MCF 10A (cell line): ENCODE results near the gene RPS18. TPM values are rescaled to one million over a fixed set of nuclear protein-coding genes. Genes with fewer than 3 reads are reported as not detected.
A peak's percentile ranks its signal among the peaks of the same experiment; 100 is the strongest.

Source experiments
- BruUV-seq: library from RNA; stranded (reverse); fragments of 400-500 nt; replicated peaks from 2 replicates; lab custom pipeline; 2021; lab: Mats Ljungman, UMichigan
- CTCF ChIA-PET: fragments of 300-600 bp; sonication (Branson Sonifier 250); formaldehyde crosslinking; extraction: SDS; loops from one replicate; lab custom pipeline; 2021; ENCODE audit warnings: antibody characterized with exemption, inconsistent platforms; lab: Yijun Ruan, JAX
- POLR2A ChIA-PET: fragments of 300-600, 350-650 bp; sonication (Branson Sonifier 250); formaldehyde crosslinking; extraction: SDS; loops from one replicate; lab custom pipeline; 2020; ENCODE audit warnings: antibody characterized with exemption, inconsistent platforms; lab: Yijun Ruan, JAX
- DNase-seq: peaks from one replicate; pipeline ENCODE4 v3.0.0-alpha.2; 2018; ENCODE audit not compliant: unreplicated experiment
- H3K27ac Mint-ChIP-seq: one replicate; pipeline ENCODE4 v1.8.0; 2022; ENCODE audit warnings: mild to moderate bottlenecking, low read depth, mixed read lengths; ENCODE audit not compliant: unreplicated experiment
- H3K27me3 Mint-ChIP-seq: one replicate; pipeline ENCODE4 v1.8.0; 2022; ENCODE audit warnings: mixed read lengths; ENCODE audit not compliant: insufficient read depth, unreplicated experiment
- H3K36me3 Mint-ChIP-seq: one replicate; pipeline ENCODE4 v1.8.0; 2022; ENCODE audit warnings: mild to moderate bottlenecking, moderate library complexity, mixed read lengths; ENCODE audit not compliant: insufficient read depth, unreplicated experiment
- H3K4me1 Mint-ChIP-seq: one replicate; pipeline ENCODE4 v1.8.0; 2022; ENCODE audit warnings: mixed read lengths; ENCODE audit not compliant: insufficient read depth, unreplicated experiment
- H3K4me3 Mint-ChIP-seq: one replicate; pipeline ENCODE4 v1.8.0; 2022; ENCODE audit warnings: mild to moderate bottlenecking, moderate library complexity, mixed read lengths; ENCODE audit not compliant: unreplicated experiment
- H3K9me3 Mint-ChIP-seq: one replicate; pipeline ENCODE4 v1.8.0; 2022; ENCODE audit warnings: mixed read lengths; ENCODE audit not compliant: unreplicated experiment
- intact Hi-C: fragments of 100-400 bp; cut with micrococcal nuclease; formaldehyde crosslinking; loops from 2 replicates; pipeline ENCODE4 v1.14.1; 2022
- total RNA-seq: library from RNA; stranded (reverse); gene quantifications from 2 replicates; pipeline ENCODE4 v1.2.3, GENCODE V29; 2022
- TF ChIP-seq, protein P1 (sequence below): fragments of 200-600 bp; IDR thresholded peaks from one replicate; pipeline ENCODE4 v1.8.0; 2022; ENCODE audit warnings: antibody characterized with exemption, mild to moderate bottlenecking; ENCODE audit not compliant: unreplicated experiment

The RPS18 gene
- total RNA-seq, 1 experiment from 2014 or later: 4,063 TPM

DNA sequence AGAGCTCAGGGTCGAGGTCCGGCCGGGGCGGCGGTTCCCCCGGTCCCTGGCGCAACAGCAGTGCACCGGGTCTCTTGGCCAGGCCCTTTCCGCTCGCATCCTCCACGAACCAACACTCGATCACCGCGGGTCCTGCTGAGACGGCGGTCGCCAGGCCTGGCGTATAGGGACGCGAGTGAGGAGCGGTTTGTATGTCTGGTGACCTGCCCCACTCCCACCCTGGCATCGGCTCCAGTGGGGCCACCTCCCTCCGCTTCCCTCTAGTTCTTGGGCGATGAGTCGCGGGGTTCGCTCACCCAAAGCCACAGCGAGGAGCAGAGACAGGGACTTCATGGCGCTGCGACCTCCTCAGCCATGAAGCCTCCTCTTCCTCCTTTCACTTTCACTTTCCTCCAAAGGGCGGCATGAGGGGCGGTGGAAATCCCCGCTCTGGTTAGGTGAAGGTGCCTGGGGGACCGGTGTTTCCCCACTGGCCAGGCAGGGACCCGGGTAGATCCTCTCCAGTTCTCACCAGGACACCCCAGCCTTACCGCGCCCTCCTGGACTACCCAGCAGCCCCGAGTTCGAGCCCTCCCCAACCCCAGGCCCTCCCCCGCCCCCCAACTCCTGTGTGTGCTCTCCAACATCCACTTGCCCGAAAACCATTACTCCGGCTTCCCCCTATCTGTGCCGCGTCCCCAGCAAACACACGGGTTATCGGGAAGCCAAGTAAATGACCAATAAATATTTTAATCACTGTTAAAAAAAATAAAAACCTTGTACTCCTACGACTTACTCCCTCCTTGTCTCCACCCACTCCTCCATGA lies 42.0 kb downstream of the RPS18 start, which contains the start of gene TAPBP:
Gene TAPBP (minus strand): TSS at position 370 of the 806 bp plus-strand sequence. CDS start 37 bp downstream, at position 333.
- Mint-ChIP-seq H3K4me3 (peak within 1 kb of the TSS; percentile 96), H3K27me3 (no peaks in the 10 kb centered on the region), H3K27ac (peak within 1 kb of the TSS; percentile 99), H3K9me3 (no peaks in the 10 kb centered on the region), H3K4me1 (peaks cover 37% of the 10 kb centered on the region), H3K36me3 (peaks cover 81% of the 10 kb centered on the region)
- TSS peak; percentile 49 for BruUV-seq
- DNase-seq: peak; percentile 74
- ChIA-PET POLR2A (interaction anchor here (0.5 to 4.3 kb wide), 12 partner anchors 16 to 1480 kb away, joined by 3 to 84 read pairs (median 8); partner anchors contain the start of genes PFDN6, RGL2, RPS18 and VPS52), CTCF (interaction anchor here (0.6 to 1.1 kb wide), 3 partner anchors 14 to 267 kb away, joined by 3 to 5 read pairs (median 3); no protein-coding TSS in a partner anchor)
- intact Hi-C loops: no loop called here
- TF ChIP-seq, protein P1, sequence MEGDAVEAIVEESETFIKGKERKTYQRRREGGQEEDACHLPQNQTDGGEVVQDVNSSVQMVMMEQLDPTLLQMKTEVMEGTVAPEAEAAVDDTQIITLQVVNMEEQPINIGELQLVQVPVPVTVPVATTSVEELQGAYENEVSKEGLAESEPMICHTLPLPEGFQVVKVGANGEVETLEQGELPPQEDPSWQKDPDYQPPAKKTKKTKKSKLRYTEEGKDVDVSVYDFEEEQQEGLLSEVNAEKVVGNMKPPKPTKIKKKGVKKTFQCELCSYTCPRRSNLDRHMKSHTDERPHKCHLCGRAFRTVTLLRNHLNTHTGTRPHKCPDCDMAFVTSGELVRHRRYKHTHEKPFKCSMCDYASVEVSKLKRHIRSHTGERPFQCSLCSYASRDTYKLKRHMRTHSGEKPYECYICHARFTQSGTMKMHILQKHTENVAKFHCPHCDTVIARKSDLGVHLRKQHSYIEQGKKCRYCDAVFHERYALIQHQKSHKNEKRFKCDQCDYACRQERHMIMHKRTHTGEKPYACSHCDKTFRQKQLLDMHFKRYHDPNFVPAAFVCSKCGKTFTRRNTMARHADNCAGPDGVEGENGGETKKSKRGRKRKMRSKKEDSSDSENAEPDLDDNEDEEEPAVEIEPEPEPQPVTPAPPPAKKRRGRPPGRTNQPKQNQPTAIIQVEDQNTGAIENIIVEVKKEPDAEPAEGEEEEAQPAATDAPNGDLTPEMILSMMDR: no peak

DNA sequence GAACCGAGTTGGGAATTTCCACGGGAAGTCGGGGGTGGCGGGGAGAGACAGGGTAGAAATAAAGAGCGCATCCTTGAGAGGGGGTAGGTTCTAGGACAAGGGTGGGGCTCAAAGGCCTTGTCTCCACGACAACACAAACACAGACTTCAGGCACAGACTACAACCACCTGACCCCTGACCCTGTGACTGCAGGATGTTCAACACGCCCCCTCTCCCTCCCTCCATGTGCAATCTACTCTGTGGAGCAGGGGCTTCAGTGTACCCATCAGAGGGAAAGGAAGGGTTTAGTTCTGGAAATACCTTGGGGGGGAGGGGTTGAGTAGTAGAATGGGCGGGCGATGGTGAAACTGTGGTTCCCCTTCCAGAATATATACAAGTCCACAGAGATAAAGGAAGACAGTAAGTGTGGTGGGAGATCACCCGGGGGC lies 42.7 kb downstream of the RPS18 start:
- intact Hi-C loops: no loop called here
- Mint-ChIP-seq H3K4me1 (peaks cover 43% of the 10 kb centered on the region), H3K36me3 (peaks cover 81% of the 10 kb centered on the region), H3K27me3 (no peaks in the 10 kb centered on the region), H3K9me3 (no peaks in the 10 kb centered on the region), H3K4me3 (peak overlapping the region; percentile 96), H3K27ac (peak overlapping the region; percentile 99)
- POLR2A ChIA-PET: no interaction called here
- BruUV-seq: no TSS peak
- DNase-seq: peak; percentile 83
- CTCF ChIA-PET: interaction anchor here (0.7 to 1.5 kb wide), 2 partner anchors 49 to 76 kb away, joined by 4 to 5 read pairs; no protein-coding TSS in a partner anchor
- TF ChIP-seq, protein P1: no peak

DNA sequence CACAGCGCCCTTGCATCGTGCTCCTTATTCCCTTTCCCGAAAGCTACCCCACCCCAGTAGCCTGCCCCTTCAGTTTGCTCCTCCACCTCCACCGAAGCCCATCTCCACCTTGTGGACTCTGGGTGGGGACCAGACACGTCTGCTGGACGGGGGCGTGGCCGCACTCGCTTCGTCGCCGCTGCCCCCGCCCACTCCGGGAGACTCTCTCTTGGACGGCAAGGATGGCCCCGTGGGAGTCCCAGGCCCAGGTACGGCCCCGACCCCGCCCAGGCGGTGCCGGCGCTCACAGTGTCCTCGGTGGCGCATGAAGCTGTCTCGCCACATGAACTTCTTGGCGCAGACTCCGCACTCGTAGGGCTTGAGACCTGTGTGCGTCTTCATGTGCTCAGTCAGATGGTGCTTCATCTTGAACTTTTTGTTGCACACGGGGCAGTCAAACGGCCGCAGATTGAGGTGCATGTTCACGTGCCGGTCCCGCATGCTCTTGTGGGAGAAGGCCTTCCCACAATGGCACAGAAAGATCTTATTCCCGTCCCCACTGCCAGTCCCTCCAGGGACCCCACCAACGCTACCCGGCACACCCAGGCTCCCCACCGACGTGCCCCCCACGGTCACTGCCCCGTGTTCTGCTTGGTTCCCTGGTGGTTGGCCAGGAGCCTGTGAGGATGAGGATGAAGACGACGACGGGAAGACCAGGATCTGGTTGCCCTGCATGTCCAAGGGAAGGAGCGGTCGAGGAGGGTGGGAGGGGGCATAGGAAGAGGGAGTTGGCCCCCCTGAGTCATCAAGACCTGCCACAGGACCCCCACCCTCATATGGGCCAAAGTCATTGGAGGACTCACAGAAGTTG lies 43.3 kb downstream of the RPS18 start:
- H3K9me3 Mint-ChIP-seq: no peaks in the 10 kb centered on the region
- intact Hi-C loops: no loop called here
- DNase-seq: peak; percentile 16
- peaks cover 50% of the 10 kb centered on the region for H3K4me1 Mint-ChIP-seq
- peaks cover 81% of the 10 kb centered on the region for H3K36me3 Mint-ChIP-seq
- POLR2A ChIA-PET: interaction anchor here (1.5 kb wide), 1 partner anchor 61 kb away, joined by 6 read pairs; no protein-coding TSS in a partner anchor
- CTCF ChIA-PET: interaction anchor here (0.7 to 1.5 kb wide), 2 partner anchors 50 to 76 kb away, joined by 4 to 5 read pairs; no protein-coding TSS in a partner anchor
- H3K27ac Mint-ChIP-seq: peak overlapping the region; percentile 99
- TF ChIP-seq, protein P1: no peak
- BruUV-seq: no TSS peak
- H3K27me3 Mint-ChIP-seq: no peaks in the 10 kb centered on the region
- peak overlapping the region; percentile 96 for H3K4me3 Mint-ChIP-seq
